T-helper 2 cell treated with Interferon-gamma antibody and Interleukin-4, amounts not matched to agents 100 ng/mL and 5 ng/mL, for 36 hours (primary cell): Measurements from ENCODE around the gene ZFHX3. TPM values are rescaled to one million over a fixed set of nuclear protein-coding genes. Genes with fewer than 3 reads are reported as not detected.

Experiments used
- intact Hi-C: fragments of 100-400 bp; cut with micrococcal nuclease; formaldehyde crosslinking; loops from one replicate; pipeline ENCODE4 v1.15.1; 2023
- total RNA-seq: library from RNA; stranded (reverse); gene quantifications from 2 replicates; pipeline ENCODE4 v1.2.3, GENCODE V29; 2022

The ZFHX3 gene
- total RNA-seq, 1 donor from 2014 or later: 1.2 TPM

DNA sequence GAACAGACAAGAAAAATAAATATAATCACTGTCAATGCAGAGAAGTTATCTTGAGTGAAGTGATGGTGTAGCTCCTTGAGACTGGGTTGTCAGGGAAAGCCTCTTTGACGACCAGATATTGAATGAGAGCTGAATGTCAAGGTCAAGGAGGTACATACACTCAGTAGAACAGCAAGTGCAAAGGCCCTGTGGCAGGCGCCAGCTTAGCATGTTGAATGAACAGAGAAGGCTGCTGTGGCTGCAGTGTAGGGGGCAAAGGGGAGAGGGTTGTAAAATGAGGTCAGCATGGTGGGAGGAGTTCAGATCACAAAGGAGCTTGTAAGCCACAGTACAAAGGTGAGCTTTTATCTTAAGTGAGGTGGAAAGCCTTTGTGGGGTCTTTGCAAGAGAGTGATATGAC, 111.5 kb downstream of the ZFHX3 start:
- intact Hi-C loops: no loop called here

DNA sequence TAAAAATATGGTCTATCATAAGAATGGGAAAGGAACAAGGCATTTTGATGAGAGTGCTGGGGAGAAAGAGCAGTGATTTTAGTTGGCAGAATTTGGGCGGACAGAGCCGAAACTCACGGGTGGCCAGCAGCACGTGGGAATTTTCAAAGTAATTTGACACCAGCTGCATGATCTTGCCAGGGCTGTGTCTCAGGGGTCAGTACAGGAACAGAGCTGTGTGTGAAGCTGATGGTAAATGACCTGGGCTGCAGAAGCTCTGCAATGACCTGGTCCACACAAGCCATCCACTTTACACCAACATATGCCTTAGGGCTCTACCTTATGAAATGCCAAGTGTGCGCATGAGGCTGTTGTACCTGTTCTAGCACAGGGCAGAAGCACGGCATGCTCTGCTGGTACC, 112.0 kb downstream of the ZFHX3 start:
- intact Hi-C loops: no loop called here

DNA sequence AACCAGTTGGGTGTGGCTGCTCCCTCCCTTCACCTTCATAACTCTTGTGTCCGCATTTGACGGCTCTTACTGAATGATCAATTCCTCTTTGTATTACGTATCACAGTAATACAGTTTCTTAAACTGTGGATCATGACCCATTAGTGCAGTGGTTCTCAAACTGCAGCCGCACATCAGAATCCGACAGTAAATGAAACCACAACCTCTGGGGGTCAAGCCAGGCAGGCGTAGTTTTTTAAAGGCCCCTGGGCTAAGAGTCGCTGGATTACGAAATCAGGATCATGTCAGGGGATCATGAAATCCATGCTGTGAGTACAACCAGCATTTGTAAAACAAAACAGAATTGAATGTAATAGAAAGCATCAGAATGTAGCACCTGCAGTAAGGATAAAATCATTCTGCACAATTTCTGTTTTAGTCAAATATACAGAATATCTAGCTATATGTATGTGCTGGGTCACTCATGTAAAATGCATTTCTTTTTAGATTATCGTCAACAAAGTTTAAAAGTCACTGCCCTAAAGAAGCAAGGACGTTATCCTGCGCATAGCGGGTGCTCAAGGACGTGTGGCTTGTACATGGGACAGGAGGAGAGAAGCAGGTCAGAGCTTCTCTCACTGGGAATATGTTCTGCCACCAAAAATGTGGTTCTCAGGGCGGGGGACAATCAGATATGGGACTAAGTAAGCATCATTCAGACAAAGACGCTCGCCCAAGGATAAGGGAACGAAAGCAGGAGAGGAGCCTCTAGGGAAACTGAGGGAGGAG, 113.1 kb downstream of the ZFHX3 start:
- intact Hi-C loops: no loop called here

DNA sequence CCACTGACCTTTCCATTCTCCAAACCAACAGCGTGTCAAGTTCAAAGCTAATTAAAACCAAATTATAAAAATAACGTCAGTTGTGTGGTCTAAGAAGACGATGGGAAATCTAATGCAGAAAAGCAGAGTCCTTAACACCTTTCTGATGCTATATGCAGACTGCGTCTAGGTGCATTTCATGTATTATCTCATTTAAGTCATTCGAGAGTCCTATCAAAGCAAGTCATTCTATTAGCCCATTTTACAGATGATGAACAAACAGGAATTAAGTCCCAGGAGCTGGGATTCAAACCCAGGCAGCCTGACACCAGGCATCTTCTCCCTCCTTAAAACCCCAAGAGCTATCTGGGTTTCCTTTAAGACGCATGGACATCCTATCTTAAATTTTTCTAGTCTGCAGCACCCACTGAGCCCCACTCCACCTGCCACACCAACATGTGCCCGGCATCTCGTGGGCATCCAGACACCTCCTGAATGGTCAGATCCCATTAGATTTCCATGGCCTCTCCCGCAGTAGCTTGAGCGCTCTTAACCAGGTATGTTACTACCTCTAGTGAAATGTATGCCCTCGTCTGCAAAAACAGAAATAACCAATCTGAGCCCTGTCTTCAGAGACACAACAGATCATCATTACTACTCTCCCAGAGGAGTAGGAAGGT, 115.1 kb downstream of the ZFHX3 start:
- intact Hi-C loops: loop anchor here (1.0 kb wide), 1 partner anchor 12 kb away; no protein-coding TSS in a partner anchor

DNA sequence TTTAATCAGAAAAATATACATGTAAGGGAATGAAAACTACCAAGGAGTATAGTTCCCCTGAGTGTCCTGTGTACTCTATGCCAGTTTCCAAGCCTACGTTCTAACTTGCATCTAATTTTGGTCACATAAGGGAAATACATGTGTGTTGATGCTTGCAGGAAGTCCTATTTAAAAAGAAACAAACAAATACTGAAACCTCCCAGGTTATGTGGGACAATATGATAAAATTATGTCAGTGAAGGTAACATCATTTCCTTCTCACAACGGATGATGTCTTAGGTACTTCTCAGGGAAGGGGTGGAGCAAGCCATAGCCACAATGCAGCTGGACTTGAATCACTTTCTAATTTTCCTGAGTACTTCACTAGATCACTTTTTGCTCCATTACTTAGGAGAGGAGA, 115.9 kb downstream of the ZFHX3 start:
- intact Hi-C loops: loop anchor here (1.0 kb wide), 1 partner anchor 11 kb away; no protein-coding TSS in a partner anchor

DNA sequence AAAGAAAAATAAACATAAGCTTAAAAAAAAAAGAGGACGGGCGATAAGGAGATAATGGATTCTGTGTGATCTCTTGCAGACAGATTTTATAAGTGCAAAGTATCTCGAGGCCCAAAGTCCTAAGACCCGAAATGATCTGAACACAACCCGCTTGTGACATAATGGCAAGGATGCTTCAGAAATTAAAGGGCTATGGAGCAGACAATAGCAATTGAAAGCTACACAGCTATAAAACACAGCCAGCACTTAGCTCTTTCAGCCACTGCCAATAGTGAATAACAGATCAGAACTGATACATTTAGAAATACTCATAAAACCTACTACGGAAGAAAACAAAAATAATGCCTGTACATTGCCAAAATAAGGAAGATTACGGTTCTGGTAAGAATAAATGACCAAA, 117.5 kb downstream of the ZFHX3 start:
- intact Hi-C loops: no loop called here

DNA sequence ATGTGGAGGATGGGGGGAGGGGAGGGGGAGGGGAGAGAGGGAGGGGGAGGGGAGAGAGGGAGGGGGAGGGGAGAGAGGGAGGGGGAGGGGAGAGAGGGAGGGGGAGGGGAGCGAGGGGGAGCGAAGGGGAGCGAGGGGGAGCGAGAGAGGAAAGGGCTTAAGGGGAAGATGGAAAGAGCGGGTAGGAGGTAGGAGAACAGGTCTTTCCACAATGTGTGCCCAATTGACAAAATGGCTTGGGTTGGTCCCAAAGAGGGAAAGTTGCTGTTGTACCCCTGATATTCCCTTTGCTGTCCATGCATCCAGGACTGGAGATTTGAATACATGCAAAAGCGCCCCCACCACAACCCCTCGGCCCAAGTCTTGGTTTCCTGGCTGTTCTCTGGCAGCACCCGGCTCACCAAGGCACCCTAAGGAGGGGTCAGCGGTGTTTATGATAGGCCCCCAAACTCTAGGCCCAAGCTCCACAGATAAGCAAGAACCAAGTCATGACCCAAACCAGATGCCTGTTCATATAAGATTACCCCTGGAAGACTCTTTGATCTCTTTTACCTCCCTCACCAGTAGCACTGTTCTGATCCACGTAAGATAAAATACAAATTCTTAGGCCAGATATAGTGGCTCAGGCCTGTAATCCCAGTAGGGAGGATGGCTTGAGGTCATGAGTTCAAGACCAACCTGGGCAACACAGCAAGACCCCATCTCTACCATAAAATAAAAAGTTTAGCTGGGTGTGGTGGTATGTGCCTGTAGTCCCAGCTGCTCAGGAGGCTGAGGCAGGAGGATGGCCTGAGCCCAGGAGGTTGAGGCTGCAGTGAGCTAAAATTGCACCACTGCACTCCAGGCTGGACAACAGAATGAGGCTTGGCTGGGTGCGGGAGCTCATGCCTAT, 119.6 kb downstream of the ZFHX3 start:
- intact Hi-C loops: no loop called here

DNA sequence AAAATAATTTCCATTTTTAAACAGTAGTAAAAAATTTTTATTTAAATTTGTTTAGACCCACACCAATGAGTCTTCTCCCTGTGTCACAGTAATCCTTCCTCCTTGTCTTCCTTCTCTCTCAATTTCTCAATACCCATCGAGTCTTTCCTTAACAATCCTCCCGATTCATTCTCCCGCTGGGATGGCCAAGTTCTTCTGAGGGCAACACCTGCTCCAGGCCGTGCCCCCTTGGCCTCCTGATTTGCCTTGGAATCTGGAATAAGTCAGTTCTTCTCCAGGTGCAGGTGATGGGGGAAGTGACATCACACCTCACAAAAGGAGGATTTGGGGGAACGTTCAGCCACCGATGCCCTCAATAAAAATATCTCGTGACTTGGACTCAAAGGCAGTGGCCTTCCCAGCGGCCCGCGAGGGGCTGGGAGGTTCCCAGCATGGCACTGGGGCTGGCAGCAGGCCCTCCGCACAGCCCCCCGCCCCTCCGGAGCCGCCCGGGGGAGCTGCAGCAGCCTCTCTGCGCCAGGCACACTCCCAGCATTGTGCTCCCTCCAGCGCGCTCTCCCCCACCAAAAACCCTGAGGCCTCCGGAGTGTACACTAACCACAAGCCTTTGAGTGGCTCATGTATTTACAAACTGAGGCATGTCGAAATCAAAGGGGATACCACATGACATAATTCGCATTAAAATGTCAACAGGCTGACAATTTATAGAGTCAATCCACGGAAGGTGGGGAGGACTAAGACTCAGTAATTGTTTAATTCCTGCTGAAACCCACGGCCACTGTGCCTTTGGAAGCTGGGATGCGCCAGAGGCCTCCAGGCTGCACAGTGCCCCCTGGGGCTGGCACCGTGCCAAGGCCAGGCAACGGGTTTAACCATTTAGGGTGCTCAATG, 120.5 kb downstream of the ZFHX3 start:
- intact Hi-C loops: no loop called here

DNA sequence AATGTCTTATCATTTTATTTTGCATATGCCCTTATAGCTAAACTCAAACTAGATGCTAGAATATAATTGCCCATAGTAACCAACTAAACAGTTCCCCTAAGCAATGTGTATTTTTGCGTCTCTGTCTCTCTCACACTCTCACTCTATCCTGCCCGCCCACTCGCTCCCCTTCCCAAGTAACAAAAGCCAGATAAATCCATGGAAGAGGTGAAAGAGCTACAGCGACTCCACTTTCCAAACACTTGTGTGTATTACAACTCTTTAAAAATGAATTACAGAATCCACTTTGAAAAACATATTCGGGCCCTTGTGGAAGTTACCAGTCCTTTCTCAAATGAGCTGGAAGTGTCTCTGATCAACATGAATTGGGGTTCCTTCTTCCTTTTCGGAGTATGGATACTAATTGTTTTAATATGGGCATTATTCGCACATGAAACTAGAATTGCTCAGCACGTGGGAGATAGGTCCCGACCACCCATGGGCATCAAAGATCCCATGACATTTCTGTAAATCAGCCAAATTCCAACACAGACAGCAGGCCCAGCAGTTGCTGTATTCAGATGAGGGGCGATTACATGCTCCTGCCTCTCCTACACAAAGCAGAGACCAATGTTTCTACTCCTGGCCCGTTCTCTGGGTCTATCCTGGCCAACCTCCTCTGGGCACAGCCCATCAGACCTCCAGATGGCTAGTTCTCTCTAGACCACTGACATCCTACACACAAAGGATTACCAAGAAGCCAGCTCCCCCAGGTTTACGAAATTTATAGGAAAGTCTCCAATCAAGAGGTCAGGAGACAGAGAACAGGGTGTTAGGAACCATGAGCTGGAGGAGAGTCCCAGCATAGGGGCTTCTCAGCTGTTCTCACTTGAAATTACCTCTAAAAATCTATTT, 121.5 kb downstream of the ZFHX3 start:
- intact Hi-C loops: no loop called here

DNA sequence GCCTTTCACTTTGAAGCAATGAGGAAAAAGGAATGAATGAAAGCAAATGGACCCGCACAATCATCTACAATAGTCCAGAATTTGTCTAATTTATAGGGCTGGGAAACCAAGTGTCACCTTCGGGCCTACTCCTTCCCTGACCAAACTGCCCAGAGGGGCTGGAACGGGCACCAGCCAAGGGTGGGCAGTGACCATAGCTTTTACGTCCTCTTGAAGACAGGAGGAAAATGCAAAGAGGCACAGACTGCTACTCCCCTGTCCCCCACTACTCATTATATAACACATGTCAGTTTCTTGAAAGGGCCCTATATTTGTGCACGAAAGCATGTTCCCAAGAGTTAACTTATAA, 122.3 kb downstream of the ZFHX3 start:
- intact Hi-C loops: no loop called here

DNA sequence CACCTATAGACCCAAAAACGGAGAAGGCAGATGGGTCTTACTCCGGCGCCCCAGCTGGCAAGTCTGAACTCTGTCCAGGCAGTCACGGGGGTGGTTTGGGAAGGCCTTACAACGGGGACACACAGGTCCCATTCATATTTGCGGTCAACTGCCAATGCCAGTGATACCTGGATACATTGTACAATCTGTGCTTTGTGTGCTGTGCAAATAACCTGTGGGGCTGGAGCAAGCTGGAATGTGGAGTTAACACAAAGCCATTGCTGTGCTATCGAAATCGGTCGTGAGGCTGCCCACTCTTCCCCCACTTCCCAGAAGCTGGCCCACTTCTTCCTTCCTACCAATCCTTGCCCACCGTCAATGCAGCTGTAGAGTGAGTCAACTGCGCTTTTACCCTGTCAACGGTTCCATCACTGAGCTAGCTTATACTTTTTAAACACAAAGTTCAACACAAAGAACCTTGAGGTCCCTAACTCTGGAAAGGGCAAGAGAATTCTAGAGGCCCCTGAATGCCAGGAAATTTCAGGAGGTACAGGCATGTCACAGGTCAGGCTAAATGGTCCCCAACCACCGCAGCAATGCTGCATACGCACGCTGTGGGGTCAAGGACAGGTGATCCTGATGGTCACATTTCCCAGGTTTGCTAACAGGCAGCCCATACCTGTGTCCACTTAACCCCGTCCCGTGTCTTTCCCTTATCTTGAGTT, 122.8 kb downstream of the ZFHX3 start:
- intact Hi-C loops: loop anchor here (5.0 kb wide), 1 partner anchor 48 kb away; no protein-coding TSS in a partner anchor

DNA sequence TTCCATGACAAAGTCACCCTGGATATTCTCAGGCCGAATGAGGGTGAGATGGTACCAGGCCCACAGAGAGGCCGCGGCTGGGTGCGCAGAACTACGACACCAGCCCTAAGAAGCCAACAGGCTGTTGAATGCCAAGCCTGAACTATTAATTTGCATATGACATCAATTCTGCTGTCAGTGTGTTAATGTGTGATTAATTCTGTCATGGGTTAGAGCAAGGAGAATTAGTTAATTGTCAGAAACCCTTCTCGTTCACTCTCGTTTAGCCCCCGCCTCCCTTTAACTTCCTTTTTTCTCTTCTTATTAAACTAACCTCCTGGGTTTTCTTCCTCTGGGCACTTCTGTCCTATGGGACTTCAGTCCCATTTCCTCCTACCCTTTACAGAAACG, 123.4 kb downstream of the ZFHX3 start:
- intact Hi-C loops: loop anchor here (5.0 kb wide), 1 partner anchor 47 kb away; no protein-coding TSS in a partner anchor

DNA sequence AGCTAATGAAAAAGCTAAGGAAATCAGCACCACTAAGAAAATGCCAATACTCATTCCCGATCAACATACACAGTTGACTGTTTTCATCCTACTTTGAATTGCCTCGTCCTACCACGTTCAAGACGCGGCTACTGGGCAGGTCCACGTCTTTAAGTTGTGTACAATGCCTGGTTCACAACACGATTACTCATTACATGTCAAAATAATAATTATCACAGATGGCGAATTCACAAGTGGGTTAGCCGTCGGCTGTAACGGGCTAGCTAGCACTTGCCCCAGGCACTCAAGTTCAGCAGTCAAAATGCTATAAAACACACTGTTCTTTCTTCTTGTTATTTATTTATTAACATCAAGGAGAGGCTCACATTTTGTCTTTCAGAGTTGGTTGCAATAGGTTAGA, 124.2 kb downstream of the ZFHX3 start:
- intact Hi-C loops: loop anchor here (5.0 kb wide), 1 partner anchor 46 kb away; no protein-coding TSS in a partner anchor

DNA sequence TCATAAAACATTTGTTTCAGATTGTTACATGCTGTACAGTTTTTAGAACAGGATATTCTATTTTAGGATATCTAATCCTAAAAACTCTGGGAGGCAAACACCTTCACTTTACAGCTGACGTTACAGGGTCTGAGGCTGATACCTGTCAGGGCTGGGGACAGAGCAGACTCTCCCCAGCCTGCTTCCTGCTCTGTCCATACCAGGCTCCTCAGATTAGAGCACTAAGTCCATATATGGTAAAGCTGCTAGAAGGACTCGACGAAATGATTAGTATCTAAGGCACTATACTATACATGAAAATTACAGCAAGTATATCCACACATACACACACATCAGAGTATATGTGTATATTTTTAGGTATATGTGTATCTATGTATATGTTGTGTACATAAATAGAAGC, 125.2 kb downstream of the ZFHX3 start:
- intact Hi-C loops: loop anchor here (5.0 kb wide), 1 partner anchor 45 kb away; no protein-coding TSS in a partner anchor

DNA sequence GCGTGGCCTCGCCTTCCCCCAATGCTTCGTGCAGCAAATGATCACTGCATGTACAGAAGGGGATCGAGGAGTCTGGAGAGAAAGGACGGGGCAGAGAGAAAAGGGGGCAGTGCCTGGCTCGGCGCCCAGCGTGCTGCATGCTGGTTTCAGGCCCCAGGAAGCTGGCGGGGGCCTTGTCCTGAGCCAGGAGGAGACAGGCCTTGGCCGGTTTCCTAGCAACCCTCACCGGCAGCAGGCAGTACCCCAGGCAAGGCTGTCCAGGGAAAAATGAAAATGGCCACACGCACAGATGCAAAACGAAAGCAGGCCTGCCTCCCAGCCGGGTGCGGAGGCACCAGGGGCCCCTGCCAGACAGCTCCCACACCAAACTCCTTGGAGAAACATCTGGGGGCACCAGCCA, 126.3 kb downstream of the ZFHX3 start:
- intact Hi-C loops: loop anchor here (1.0 to 5.0 kb wide), 2 partner anchors 11 to 44 kb away; no protein-coding TSS in a partner anchor

DNA sequence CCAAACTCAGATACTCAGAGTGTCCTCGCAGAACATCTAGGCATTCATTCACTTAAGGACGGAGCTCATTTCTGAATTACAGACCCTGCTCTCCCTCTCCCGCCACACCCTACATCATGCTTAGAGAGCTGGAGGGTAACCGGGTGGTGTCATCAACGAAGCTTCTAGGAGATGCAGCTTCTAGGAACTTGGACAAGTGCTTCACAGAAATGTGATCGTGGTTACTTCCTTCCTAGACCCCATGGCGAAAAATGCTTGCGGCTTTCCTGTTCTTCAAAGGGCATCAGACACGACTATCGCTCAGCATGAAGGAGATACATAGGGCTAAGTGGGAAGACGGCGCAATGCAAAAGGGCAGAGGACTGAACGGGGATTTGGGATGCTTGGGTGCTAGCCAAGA, 126.8 kb downstream of the ZFHX3 start:
- intact Hi-C loops: loop anchor here (1.0 to 5.0 kb wide), 2 partner anchors 11 to 44 kb away; no protein-coding TSS in a partner anchor

DNA sequence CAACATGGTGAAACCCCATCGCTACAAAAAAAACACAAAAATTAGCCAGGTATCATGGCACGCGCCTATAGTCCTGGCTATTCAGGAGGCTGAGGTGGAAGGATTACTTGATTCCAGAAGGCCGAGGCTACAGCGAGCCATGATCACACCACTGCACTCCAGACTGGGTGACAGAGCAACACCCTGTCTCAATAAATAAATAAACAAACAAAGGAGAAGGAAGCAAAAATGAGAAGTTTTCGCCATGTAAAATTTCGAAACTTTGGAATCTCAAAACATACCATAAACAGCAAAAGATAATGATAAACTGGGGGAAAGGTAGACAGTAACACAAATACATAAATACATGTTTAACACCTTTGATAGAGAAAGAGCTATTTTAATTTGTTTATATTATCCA, 130.9 kb downstream of the ZFHX3 start:
- intact Hi-C loops: no loop called here

DNA sequence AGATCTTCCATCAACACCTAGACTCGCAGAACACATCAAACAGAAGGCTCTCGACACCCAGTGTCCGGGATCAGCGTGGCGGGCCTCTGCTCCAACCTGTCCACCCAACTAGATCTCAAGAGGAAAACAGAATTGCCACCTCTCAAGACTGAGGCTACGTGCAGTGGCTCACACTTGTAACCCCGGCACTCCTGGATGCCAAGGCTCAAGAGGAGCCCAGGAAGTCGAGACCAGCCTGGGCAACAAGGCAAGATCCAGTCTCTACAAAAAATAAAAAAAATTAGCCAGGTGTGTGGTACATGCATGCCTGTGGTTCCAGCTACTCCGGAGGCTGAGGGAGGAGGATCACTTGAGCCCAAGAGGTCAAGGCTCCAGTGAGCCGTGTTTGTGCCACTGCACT, 132.6 kb downstream of the ZFHX3 start:
- intact Hi-C loops: no loop called here

DNA sequence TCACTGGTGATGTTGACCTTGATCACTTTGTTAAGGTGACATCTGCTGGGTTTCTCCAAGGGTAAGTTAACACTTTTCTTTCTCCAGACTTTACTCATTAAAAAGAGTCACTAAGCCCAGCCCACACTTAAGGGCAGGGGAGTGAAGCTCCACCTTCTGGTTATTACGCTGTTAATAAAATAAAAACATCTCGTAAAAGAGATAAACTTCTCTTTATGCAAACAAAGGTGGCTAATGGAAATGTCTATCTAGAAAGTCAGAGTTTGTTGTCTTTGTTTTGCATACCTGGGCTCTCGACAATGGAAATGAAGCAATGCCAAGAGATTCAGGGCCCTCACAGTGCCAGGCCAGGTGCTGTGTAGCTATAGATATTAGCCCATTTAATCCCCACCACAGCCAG, 134.4 kb downstream of the ZFHX3 start:
- intact Hi-C loops: no loop called here
